GM21529 (cell line): ENCODE data around the gene ARSG.

Experiments
- ATAC-seq: cut with Tn5 transposase; IDR thresholded peaks from one replicate; pipeline ENCODE4 v1.9.1; 2021; ENCODE audit not compliant: unreplicated experiment

ARSG gene

GRCh38 chr17:68424203-68424602, 132.9 kb downstream of the ARSG start:
- no peak for ATAC-seq

GRCh38 chr17:68424861-68425260, 133.6 kb downstream of the ARSG start:
- no peak for ATAC-seq

- no peak for ATAC-seq
Observed at GRCh38 chr17:68425979-68426378, 134.7 kb downstream of the ARSG start.

- no peak for ATAC-seq
Observed at GRCh38 chr17:68427575-68427974, 136.3 kb downstream of the ARSG start.

- ATAC-seq = no peak
Observed at GRCh38 chr17:68428498-68429172, 137.3 kb downstream of the ARSG start.

- no peak for ATAC-seq
Observed at GRCh38 chr17:68429881-68430280, 138.6 kb downstream of the ARSG start.

- no peak for ATAC-seq
Observed at GRCh38 chr17:68431045-68431608, 139.8 kb downstream of the ARSG start.

- ATAC-seq = no peak
Observed at GRCh38 chr17:68431661-68432071, 140.4 kb downstream of the ARSG start.

GRCh38 chr17:68432086-68432864, 141.0 kb downstream of the ARSG start:
- no peak for ATAC-seq

GRCh38 chr17:68433211-68433610, 141.9 kb downstream of the ARSG start:
- no peak for ATAC-seq

- no peak for ATAC-seq
Observed at GRCh38 chr17:68433911-68434508, 142.7 kb downstream of the ARSG start.

GRCh38 chr17:68435361-68435760, 144.1 kb downstream of the ARSG start:
- ATAC-seq = no peak

- peak; percentile 53 for ATAC-seq
Observed at GRCh38 chr17:68435876-68436842, 144.9 kb downstream of the ARSG start.

- ATAC-seq = peak; percentile 64
Observed at GRCh38 chr17:68437979-68438822, 146.9 kb downstream of the ARSG start.

GRCh38 chr17:68439656-68440290, 148.5 kb downstream of the ARSG start:
- ATAC-seq = no peak

GRCh38 chr17:68440526-68440925, 149.2 kb downstream of the ARSG start:
- ATAC-seq = no peak

- no peak for ATAC-seq
Observed at GRCh38 chr17:68441070-68441770, 149.9 kb downstream of the ARSG start.

- no peak for ATAC-seq
Observed at GRCh38 chr17:68443972-68444464, 152.7 kb downstream of the ARSG start.
